ENCODE data around the gene AKIP1.
"Not testable (repeated sequence)": the region's sequence is repeated elsewhere in the genome, so short reads cannot be mapped to it uniquely, and the experiment has no call there.

Gene AKIP1

DNA sequence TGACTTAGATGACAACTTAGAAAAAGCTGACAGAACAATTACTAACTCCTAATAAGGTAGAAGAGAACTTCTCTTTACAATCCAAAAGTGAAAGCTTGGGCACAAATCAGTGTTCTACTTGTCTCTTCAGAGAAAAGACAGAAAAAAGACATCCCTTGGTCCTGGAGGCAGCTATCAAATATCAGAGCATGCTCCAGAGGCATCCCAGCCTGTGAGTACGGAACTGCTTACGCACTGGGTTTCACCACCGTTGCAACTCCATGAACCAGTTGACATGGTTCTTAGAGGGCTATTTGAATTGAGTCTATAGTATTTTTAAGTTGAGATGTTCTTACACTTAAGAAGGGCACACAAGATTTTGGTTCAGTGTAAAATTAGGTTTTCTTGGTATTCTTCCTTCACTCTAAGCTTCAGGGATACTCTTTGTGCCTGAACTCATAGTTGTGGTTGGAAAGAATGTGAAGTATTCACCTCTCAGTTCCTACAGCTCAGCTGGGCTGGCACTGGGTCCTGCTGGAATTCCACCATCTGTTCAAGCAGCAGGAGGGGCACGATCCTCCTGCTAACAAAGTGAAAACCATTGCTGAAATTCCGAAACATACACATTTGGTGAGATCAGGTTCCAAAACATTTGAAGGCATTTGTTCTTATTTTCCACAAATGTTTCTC is 6.3 kb downstream of the AKIP1 start:
- peak; percentile 80 for DNase-seq

DNA sequence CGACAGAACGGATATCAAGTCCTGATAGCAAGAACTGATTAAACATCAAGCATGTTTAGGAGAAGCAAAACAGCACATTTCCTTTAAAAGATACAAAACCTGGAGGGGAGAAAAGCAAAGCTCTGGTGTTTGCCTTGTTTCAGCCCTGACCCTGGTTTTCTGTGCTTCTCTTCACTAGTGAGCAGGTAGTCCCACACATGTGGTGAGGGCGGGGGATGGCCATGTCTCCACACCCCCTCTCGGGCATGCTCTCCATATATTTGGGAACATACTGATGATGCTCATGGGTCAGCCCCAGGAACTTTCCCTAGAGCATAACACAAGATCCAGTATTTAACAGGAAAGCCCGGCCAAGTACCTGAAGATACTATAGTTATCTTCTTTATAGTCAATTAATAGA is 11.7 kb downstream of the AKIP1 start:
- no peak for DNase-seq

DNA sequence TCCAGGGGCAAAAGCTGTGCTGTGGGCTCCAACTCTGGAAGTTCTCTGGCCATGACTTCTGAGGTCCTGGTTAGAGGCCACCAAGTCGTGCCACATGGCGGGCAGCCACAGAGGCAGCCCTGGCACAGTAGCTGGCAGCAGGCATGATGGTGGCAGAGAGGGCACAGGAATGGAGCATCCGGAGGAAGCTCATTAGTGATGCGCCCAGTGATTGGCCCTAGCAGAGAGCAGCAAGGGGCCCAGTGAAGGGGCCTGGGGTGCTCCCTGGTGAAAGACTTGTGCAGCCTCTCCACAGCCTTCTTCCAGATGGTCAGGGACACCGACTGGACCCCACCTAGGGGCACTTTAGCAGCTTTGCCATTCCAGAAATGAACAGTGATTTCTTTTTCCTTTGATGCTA is 14.7 kb downstream of the AKIP1 start:
- DNase-seq = no peak

DNA sequence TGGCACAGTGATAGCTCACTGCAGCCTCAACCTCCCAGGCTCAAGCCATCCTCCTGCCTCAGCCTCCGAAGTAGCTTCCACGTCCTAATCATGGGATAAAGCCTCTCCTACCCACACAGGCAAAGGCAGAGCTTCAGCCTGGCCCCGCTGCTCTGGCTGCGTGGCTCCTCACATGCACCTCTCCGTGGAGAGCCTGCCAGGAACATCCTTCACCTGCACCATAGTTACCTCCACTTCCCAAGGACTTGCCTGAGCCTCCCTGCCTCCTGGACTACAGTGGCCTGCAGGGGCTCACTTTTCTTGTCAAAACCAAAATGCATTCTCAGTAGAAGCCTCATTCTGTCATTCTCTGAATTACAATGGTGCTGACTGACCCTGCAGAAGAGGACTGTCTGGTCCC is 15.2 kb downstream of the AKIP1 start:
- DNase-seq = no peak

DNA sequence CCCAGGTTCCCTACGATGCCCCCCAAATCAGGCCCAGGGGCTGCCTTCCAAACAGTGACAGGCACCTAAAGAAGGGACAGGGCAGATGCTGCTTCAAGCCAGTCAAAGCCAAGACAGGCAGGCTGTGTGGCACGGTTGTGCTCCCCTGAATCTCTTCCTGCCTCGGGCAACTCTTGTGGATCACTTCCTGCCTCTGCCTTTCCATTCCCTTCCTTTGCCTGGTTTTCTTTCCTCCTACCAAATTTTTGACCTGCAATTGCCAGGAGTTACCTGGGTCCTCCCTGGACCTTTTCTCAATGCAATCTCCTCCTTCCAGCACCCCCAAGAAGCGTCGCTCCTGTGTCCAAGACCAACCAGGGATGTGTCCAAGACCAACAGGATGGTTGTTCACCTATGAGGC is 16.2 kb downstream of the AKIP1 start:
- no peak for DNase-seq

DNA sequence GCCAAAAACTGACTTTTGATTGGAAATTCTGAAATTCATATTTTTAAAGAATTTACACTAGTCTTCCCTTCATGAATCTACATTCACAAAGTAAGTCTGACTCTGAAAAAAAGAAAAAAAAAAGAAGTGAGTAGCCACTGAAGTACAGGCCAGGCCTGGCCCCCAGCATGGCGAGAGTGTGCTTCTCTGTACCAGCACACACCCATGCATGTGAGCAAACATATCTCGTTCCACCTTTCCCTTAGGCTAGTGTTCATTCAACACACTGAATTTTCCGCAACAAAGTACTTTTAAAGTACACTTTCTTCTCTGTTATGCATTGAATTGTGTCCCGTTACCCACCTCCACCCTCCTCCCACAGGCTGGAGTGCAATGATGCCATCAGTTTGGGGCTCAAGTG is 17.2 kb downstream of the AKIP1 start:
- DNase-seq = no peak

DNA sequence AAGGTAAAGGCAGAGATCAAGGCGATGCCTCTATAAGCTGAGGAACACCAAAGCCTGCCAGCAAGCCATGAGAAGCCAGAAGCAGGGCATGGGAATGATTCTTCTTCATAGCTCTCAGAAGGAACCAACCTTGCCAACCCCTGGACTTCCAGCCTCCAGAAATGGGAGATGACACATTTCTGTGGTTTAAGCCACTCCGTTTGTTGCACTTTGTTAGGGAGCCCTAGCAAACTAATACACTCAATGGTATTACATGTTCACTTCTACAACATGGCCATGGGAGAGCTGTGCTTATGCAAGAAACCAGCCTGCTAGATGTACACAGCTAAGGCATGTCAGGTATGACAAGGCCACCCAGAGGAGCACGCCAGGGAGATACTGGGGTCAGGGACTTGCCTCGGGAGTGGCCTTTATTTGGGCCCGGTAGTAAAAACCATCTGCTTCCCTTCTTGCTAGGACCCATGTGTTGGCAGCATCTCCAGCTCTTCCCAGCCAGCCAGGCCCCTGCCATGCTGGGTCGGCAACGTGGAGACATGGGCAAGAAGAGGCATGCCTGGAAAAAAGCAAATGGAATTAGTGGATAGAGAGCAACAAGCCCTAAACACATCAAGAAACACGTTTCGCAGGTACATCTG is 18.1 kb downstream of the AKIP1 start:
- DNase-seq = no peak

DNA sequence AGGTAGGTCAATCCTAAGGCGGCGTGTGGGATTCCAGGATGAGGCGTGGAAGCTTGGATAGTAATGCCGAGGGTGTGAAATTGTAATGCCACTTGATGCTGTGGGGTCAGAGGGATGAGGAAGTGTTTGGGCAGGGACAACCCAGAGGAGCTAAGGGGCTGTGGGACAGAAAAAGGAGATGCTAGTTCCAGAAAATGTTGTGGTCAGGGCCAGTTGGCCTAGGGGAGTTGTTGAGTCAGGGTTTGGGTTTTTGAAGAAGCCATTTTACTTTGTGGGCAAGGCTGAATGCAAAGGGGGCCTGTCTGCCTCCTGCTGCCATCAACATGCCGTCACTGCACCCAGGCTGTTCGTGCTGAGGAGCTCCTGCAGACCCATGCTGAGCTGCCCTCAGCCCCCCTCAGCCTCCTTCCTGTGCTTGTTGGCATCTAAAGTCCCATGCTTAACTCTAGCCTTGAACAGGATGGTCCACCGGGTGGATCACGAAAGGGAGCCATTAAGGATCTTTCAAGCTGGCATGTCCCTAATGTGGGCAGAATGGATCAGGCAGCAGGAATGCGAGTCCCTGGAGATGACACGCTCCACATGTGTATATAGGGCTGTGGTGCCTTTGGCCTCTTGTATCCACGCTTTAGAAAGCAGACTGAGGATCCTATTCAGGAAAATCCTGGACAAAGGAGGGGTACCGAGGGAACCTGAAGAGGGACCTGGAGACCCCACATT is 19.6 kb downstream of the AKIP1 start:
- no peak for DNase-seq

DNA sequence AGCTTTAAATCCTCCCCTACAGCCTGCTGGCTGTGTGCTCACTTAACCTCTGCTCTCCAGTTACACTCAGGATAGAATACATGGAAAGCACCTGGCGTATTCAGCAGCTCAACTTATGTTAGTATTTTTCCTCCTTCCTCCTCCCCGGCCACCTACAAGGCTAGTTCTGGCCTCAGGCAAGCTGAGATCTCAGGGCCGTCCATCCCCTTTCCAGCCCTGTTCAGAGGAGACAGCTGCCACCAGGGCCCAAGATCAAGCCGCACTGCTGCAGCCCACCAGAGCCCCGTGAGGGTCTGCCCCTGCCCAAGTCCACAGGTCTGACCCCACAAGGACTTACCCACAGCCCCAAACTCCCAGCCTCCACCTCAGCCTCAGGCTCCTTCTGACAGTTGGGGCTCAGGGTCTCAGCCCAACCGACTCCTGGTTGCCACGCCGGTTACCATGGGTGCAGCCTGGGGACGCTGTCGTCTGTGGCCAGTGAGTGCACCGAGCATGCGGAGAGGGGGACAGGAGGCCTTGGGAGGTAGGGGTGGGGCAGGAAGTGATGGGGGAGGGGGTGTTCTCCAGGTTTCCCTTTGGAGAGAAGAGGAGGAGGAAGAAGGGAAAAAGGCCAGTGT is 21.7 kb downstream of the AKIP1 start, which contains the start of gene C11orf16:
Gene C11orf16, minus strand, starts transcription at position 384 of the 617 bp plus-strand sequence. CDS start 639 bp downstream, outside the sequence.
- DNase-seq = no peak

DNA sequence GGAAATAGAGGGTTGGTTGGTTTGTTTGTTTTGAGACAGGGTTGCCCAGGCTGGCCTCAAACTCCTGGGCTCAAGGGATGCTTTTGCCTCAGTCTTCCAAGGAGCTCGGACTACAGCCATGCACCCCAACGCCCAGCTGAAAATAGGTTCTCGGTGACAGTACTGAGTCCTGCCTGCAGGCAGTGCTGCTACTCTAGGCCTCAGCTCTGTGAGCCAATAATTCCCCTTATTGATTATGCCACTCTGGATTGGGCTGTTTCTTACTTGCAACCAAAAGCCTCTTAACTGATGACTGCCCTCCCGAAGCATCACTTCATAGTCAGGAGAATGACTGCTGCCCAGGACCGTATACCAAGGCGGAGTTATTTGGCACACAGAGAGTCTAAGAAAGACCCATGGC is 22.9 kb downstream of the AKIP1 start:
- no peak for DNase-seq

DNA sequence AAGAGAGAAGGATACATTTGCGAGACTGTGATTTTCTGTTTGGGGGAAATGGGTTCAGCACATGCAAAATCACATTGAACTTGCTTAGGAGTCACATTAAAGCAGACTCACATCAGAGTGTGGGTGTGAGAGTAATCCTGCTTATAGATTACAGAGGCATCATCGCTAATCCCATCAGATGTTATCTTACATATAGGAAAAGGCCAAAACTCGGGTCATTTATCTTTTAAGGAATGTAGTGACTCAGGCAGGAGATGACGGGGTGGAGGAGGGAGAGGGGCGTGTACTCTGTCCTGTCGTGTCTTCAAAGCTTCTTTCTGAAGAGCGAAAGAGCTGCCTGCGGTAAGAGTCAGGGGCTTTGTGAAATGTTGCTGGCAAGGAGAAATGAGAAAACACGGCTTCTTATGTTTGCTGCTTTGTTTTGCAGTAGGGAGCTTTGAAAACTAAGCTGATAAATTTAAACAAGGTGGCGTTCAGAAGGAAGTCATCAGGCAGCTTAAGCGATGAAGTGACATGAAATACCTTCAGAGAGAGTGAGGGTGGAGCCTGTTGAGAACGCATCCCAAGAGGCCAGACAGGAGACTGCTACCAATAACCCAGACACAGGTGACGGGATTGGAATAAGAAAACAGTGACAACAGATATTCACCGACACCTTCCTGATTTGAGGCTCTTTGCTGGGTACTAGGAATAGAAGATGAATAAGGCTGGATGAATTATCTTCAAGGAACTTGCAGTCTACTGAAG is 23.9 kb downstream of the AKIP1 start:
- DNase-seq = no peak

DNA sequence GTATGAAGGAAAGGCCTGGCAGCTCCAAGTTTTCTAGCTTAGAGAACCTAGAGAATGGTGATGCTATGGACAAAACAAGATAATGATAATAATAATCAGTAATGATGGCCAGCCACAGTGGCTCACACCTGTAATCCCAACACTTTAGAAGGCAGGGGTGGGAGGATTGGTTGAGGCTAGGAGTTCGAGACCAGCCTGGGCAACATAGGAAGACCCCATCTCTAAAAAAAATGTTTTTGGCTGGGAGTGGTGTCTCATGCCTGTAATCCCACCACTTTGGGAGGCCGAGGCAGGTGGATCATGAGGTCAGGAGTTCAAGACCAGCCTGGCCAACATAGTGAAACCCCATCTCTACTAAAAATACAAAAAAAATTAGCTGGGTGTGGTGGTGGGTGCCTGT is 24.8 kb downstream of the AKIP1 start:
- not testable (repeated sequence) for DNase-seq

DNA sequence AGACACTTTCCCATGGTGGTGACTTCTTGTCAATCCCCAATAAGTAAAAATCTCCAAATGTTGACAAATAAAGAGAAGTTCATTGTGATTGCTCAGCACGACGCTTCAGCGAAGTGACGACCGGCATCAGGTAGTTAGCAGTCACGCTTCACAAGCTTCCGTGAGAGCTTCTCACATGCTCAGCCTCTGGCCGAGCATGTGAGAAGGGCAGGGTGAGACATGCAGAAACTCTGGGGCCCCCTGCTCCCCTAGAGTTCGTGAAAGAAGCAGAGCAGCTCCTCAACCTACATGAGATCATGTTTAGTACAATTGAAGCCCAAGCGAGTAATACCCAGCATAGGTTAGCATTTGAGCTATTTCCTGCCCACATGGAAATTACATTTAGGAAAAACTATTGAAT is 26.2 kb downstream of the AKIP1 start:
- DNase-seq = no peak

DNA sequence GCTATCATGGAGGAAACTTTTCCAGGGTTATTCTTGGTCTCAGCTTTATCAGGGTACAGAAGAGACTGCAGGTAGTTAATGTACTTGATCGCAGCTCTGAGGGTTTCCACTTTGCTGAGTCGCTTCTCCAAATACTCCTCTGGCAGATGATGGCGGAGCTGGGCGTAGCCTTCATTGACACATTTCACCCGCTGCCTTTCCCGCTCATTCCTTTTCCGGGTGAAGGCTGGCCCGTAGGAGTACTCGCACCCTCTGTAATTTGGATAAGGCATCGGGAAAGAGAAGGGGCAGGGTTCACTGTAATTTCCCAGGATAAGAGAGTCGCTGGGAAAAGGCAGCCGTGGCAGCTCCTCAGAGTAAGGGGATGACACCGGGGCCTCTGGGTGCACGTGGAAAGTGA is 26.7 kb downstream of the AKIP1 start:
- no peak for DNase-seq

DNA sequence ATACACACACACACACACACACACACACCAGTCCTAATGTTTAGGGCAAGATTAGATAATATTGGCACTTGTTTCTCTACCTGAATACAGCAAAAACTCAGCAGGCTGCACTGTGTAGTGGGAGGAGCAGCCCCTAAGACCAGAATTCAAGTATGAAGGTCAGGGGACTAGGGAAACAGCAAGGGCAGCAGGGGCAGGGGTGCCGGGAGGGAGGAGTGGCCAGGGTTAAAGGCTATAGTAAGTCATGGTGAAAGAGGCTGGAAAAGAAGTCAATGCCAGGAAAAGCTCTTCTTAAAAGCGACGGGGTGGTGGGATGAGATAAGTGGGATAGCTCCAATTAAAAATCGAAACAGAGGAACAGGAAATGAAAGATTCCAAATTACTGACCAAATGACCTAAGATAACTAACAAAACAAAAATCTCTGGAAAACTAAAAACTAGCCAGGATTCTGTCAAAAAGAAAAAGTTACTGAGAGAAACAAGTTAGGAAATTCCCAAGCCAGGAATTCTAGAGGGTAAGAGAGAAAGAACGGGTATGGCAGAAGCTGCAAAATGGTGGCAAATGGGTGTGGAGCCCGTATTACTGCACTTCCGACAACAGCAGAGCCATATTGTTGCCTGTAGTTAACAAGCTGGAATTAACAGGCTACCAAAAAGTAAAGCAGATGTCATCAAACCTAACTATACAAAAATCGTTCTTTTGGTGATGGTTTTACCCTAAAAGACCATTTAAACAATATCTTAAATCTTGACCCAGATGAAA is 30.5 kb downstream of the AKIP1 start:
- DNase-seq = no peak

DNA sequence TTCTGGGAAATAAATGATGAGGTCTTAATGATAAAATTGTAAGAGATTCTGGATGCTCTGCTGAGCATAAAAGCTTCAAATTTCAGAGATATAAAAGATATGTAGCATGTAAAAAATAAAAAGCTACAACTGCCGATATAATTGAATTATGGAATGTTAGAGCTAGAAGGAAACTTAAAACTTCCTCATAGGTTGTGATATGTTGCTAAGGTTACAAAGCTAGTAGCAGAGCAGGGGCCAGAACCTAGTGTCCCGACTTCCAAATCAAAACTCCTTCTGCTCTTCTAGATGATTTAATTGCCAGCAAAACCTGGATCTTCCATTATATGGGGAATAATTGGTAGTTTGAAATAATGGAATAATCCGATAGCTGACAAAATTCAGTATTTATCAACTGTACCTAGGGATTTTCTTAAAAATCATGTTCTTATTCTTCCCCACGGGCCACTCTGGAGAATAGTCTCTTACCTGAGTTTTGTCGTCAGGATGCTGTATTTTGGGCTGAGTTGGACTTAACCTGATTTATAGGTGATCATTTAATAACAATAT is 31.6 kb downstream of the AKIP1 start, which contains the start of gene ASCL3:
Gene ASCL3, minus strand, starts transcription at position 499 of the 549 bp plus-strand sequence. CDS start 4,855 bp downstream, outside the sequence.
- DNase-seq = no peak

DNA sequence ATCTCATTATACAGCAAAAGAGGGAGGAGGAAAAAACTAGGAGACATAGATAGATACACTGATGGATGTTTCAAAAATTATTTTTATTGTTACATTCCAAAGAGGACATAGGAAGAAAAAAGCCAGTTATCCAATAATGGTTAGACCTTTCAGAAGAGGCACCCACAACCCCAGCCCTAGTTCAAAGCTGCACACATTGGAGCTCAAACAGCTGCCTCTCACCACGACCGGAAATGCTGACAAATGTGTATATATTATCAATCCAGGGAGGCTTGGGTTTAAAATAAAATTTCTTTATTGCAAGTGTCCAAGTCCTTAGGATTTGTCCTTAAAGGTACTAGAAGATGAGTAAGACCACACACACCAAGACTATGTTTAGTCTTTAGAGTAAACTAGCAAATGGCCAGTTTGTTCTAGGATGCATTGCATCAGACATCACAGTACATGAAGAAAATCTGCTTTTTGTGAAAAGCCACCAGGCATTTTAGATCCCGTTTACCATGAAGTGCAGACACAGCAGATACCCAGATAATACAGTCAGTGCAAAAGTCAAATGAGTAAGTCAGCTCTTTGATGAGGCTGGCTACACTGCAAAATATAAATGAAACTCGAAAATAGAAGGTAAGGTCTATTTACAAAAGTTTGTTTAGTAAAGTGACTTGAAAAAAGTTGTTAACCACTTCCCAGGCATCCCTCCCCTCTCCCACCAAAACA is 36.4 kb downstream of the AKIP1 start:
- DNase-seq = no peak

DNA sequence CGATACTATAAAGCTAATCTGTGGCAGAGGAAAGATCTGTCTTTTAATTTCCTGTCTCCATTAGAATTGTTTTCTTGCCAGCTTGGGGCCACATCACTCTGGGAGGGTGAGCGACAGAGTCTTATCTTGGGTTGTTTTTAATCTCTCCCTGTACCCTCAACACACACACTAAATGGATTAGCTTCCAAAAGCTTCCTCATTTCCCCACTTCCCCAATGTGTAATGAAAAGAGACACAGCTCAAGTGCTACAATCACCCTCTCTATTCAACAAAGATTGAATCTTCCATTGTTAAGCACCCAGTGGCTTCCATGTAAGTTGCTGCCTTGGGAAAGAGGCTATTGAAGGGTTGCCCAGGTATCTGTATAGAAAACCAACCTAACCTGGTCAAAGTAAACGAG is 37.9 kb downstream of the AKIP1 start:
- no peak for DNase-seq

DNA sequence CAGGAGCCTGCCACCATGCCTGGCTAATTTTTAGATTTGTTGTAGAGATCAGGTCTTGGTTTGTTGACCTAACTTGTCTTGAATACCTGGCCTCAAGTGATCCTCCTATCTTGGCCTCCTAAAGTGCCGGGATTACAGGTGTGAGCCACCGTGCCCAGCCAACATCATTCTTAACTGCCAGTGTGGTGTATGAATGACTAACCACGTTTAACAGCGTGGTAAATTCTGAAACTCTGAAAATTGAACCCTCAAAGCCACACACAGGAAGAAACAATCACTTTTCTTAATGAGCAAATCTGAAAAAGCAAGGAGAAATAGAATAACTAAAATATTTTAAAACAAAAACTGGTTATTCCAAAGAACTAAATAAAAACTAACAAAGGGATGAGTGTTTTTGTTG is 45.9 kb downstream of the AKIP1 start:
- no peak for DNase-seq

DNA sequence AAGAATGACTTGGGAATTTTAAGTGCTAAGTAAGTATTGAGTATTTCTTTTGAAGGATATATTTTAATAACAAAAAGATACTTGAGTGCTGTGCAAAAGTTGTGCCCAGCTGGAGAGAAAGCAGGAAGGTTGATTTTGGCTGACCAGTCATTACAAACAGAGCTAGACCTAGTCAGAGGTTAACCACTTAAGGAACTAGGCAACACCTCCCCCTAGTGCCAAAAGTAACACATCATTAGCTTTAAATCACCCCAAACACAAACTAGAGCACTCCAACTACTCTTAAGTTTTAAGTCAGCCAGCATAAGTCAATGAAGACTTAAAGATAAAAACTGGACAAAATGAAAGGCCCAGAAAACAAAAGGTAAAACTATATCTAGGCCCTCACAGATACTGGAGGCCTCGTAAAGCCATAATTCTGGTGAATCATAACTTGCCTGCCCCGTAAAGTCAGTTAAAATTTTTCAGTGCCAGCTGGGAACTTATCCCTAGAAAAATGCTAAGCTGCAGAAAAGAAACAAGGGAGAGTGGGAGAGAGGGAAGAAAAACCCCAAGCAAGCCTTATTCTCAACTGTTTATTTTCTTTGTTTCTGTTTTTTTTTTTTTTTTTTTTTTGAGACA is 48.7 kb downstream of the AKIP1 start:
- DNase-seq = no peak

DNA sequence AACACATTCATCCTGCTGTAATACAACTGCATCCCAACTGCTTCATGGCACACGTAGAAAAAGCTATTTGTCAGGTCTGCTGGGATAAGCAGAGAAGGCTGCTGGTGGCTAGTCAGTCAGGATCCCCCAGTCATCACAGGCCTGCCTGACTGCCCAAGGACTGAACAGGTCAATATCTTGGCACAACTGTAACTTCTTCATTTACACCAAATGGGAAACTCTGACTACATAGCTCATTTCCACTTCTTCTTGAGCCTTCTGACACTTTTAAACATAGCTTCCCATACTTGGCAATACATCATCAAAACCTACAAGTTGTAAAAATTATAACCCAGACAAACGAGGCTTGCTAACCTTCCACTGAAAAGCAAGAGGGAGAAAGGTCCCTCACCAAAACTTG is 50.4 kb downstream of the AKIP1 start:
- no peak for DNase-seq
